Measurements from ENCODE around the gene USP5. TPM values are rescaled to one million over a fixed set of nuclear protein-coding genes. Genes with fewer than 3 reads are reported as not detected.

The USP5 gene
- total RNA-seq, 1 experiment from 2014 or later: 158 TPM

- H3K27me3 Mint-ChIP-seq (ENCODE audit: low read depth): peaks cover 52% of the 10 kb centered on the region
- no peaks in the 10 kb centered on the region for H3K9me3 Mint-ChIP-seq
- ATAC-seq (no peak), DNase-seq (ENCODE audit: low spot score) (no peak)
- no peaks in the 10 kb centered on the region for H3K36me3 Mint-ChIP-seq
- no peak for TF ChIP-seq NR1H2 (CRISPR knock-in tag; IDR thresholded peaks at IDR 0.05)
- TF ChIP-seq FOXJ3 (CRISPR knock-in tag; IDR thresholded peaks at IDR 0.05; ENCODE audit: borderline replicate concordance): no peak
- no peak for TF ChIP-seq ZNF512 (CRISPR knock-in tag; IDR thresholded peaks at IDR 0.05; ENCODE audit: borderline replicate concordance)
- no peak for TF ChIP-seq CBFB (CRISPR knock-in tag; IDR thresholded peaks at IDR 0.05; ENCODE audit: low read depth)
- TF ChIP-seq EMX1 (CRISPR knock-in tag; IDR thresholded peaks at IDR 0.05): no peak
- TF ChIP-seq, protein P1, sequence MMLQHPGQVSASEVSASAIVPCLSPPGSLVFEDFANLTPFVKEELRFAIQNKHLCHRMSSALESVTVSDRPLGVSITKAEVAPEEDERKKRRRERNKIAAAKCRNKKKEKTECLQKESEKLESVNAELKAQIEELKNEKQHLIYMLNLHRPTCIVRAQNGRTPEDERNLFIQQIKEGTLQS (CRISPR knock-in tag; conservative IDR thresholded peaks at IDR 0.05): no peak
- no peak for TF ChIP-seq MYBL2 (CRISPR knock-in tag; IDR thresholded peaks at IDR 0.05)
- no peak for TF ChIP-seq OVOL2 (CRISPR knock-in tag; IDR thresholded peaks at IDR 0.05; ENCODE audit: borderline replicate concordance)
- TF ChIP-seq ZBTB43 (CRISPR knock-in tag; IDR thresholded peaks at IDR 0.05): no peak
- no peak for TF ChIP-seq JUN (CRISPR knock-in tag; IDR thresholded peaks at IDR 0.05)
- TF ChIP-seq TCF7 (CRISPR knock-in tag; IDR thresholded peaks at IDR 0.05; ENCODE audit: low read depth): no peak
- TF ChIP-seq NFYB (CRISPR knock-in tag; conservative IDR thresholded peaks at IDR 0.05; ENCODE audit: low read depth): no peak
- TF ChIP-seq CDX4 (CRISPR knock-in tag; IDR thresholded peaks at IDR 0.05; ENCODE audit: borderline replicate concordance): no peak
- no peak for TF ChIP-seq ESRRA (CRISPR knock-in tag; IDR thresholded peaks at IDR 0.05; ENCODE audit: borderline replicate concordance)
- no peak for TF ChIP-seq CREB1 (CRISPR knock-in tag; IDR thresholded peaks at IDR 0.05)
- no peak for TF ChIP-seq ZNF219 (CRISPR knock-in tag; IDR thresholded peaks at IDR 0.05; ENCODE audit: borderline replicate concordance)
- TF ChIP-seq, protein P2, sequence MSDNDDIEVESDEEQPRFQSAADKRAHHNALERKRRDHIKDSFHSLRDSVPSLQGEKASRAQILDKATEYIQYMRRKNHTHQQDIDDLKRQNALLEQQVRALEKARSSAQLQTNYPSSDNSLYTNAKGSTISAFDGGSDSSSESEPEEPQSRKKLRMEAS (CRISPR knock-in tag; IDR thresholded peaks at IDR 0.05): no peak
- TF ChIP-seq TEAD4 (CRISPR knock-in tag; IDR thresholded peaks at IDR 0.05): no peak
- TF ChIP-seq ZNF138 (CRISPR knock-in tag; conservative IDR thresholded peaks at IDR 0.05): no peak
- H3K4me1 Mint-ChIP-seq: peaks cover 36% of the 10 kb centered on the region
- H3K27ac Mint-ChIP-seq: peak overlapping the region; percentile 9; the same call in 1 of the 2 replicates
- ChIA-PET CTCF (interaction anchor here (1.0 to 2.5 kb wide), 3 partner anchors 8 to 63 kb away, joined by 3 to 9 read pairs (median 7); partner anchors contain the start of genes MLF2 and PTMS), POLR2A (no interaction called here)
- H3K4me3 Mint-ChIP-seq: no peak overlapping the region
Measured at GRCh38 chr12:6816598-6816997, 35.4 kb upstream of the USP5 start.

DNA sequence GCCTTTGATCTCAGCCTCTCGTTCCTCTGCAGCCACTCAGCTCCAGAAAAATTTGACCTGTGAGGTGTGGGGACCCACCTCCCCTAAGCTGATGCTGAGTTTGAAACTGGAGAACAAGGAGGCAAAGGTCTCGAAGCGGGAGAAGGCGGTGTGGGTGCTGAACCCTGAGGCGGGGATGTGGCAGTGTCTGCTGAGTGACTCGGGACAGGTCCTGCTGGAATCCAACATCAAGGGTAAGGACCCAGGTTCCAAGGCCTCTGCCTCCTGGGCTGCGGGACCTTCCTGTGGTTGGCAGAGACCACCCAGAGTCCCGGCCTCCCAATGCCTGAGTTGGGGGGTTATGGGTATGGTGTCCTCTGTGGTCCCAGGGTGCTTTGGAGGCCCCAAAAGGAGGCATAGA, 34.9 kb upstream of the USP5 start:
- DNase-seq (ENCODE audit: low spot score) (no peak), ATAC-seq (no peak)
- Mint-ChIP-seq H3K27ac (no peak overlapping the region), H3K36me3 (no peaks in the 10 kb centered on the region), H3K9me3 (no peaks in the 10 kb centered on the region), H3K4me3 (no peak overlapping the region), H3K4me1 (peaks cover 38% of the 10 kb centered on the region), H3K27me3 (ENCODE audit: low read depth) (peaks cover 53% of the 10 kb centered on the region)
- ChIA-PET POLR2A (no interaction called here), CTCF (interaction anchor here (1.9 to 2.5 kb wide), 2 partner anchors 51 to 63 kb away, joined by 7 to 9 read pairs; partner anchors contain the start of genes MLF2 and PTMS)
- no peak for TF ChIP-seq HMGXB4 (CRISPR knock-in tag; IDR thresholded peaks at IDR 0.05)
- TF ChIP-seq, protein P3, sequence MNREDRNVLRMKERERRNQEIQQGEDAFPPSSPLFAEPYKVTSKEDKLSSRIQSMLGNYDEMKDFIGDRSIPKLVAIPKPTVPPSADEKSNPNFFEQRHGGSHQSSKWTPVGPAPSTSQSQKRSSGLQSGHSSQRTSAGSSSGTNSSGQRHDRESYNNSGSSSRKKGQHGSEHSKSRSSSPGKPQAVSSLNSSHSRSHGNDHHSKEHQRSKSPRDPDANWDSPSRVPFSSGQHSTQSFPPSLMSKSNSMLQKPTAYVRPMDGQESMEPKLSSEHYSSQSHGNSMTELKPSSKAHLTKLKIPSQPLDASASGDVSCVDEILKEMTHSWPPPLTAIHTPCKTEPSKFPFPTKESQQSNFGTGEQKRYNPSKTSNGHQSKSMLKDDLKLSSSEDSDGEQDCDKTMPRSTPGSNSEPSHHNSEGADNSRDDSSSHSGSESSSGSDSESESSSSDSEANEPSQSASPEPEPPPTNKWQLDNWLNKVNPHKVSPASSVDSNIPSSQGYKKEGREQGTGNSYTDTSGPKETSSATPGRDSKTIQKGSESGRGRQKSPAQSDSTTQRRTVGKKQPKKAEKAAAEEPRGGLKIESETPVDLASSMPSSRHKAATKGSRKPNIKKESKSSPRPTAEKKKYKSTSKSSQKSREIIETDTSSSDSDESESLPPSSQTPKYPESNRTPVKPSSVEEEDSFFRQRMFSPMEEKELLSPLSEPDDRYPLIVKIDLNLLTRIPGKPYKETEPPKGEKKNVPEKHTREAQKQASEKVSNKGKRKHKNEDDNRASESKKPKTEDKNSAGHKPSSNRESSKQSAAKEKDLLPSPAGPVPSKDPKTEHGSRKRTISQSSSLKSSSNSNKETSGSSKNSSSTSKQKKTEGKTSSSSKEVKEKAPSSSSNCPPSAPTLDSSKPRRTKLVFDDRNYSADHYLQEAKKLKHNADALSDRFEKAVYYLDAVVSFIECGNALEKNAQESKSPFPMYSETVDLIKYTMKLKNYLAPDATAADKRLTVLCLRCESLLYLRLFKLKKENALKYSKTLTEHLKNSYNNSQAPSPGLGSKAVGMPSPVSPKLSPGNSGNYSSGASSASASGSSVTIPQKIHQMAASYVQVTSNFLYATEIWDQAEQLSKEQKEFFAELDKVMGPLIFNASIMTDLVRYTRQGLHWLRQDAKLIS (CRISPR knock-in tag; IDR thresholded peaks at IDR 0.05; ENCODE audit: borderline replicate concordance): no peak
- no peak for TF ChIP-seq CBFB (CRISPR knock-in tag; IDR thresholded peaks at IDR 0.05; ENCODE audit: low read depth)
- TF ChIP-seq ZNF396 (CRISPR knock-in tag; IDR thresholded peaks at IDR 0.05; ENCODE audit: borderline replicate concordance): no peak

All from WTC11 (cell line).